ENCODE measurements around the gene RASEF. TPM values are rescaled to one million over a fixed set of nuclear protein-coding genes. Genes with fewer than 3 reads are reported as not detected.

RASEF gene
- polyA plus RNA-seq, 3 donors = 0.11 to 11.5 (median 1.3) TPM

DNA sequence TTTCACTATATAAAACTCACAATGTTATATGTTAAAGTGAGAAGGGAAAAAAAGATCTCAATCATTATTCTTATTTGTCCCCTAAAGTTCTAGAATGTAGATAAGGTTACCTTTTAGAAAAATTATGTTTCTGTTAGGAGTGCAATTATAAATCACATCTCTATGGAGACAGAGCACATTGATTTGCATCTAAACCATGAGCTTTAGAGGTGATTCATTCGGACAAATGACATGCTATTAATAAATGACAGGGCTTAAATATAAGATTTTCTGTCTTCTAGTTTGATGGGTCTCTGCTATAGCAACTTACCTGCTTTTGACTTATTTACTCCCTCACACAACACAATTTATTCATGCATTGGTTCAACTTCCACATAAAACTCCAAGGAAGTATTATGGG lies 39.8 kb downstream of the RASEF start:
- 70 to 82% (median 81%) methylated on average over 1 of the region's 1 CpG for WGBS, 3 donors
- H3K27ac ChIP-seq (ENCODE audit: low read depth, low read length) = no peak overlapping the region

DNA sequence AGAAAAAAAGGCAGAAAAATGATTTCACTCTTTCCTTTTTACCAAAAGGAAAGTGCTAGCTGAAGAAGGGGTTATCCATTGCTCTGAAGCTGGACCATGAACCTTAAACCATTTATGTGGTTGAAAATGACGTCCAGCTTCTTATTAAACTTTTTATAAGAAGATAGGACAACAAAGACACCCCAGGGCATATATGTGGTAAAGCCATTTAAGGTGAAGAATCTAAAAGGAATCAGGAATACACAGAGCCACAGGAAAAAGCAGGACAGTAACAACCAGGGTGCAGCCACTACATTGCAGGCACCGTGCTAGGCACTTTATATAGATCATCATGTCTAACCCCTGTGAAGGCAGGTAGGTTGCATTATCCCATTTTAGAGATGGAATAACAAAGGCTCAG lies 42.1 kb downstream of the RASEF start:
- no peak overlapping the region for H3K27ac ChIP-seq (ENCODE audit: low read depth, low read length)
- WGBS, 3 donors = 85 to 95% (median 89%) methylated on average over 2 of the region's 2 CpGs

DNA sequence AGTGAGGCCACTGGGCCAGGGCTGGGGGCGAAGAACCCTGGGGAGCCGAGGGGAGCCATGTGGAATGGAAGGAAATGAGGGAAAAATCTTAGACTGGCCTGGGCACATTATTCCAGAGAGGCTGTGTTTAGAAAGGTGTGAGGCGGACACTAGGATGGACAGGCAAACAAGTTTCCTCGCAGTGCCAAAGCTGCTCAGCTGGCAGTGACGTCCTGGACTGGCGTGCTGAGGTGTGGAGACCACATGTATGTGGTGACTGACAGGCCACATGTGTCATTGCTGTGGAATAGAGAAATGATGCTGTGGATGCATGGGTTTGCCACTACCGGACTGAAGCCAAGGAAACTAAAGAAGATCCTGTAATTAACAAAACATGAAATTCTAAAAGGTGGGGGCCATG lies 42.6 kb downstream of the RASEF start:
- WGBS, 3 donors = 88 to 95% (median 89%) methylated on average over 7 of the region's 7 CpGs
- no peak overlapping the region for H3K27ac ChIP-seq (ENCODE audit: low read depth, low read length)

DNA sequence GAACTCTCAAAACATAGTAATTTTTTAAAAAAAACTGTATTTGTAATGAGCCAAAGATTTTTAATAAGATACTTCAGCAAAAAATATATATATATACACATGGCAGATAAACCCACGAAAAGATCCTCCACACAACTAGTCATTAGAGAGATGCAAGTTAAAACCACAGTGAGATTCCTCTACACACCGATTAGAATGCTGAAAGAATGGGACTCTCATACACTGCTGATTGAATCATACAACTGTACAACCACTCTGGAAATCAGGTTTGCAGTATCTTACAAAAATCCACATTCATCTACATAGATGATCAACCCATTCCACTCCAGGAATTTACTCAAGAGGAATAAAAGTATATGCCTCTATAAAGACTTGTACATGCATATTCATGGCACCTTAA lies 43.7 kb downstream of the RASEF start:
- WGBS, 3 donors = 84 to 97% (median 88%) methylated on average over 2 of the region's 2 CpGs
- H3K27ac ChIP-seq (ENCODE audit: low read depth, low read length) = no peak overlapping the region

DNA sequence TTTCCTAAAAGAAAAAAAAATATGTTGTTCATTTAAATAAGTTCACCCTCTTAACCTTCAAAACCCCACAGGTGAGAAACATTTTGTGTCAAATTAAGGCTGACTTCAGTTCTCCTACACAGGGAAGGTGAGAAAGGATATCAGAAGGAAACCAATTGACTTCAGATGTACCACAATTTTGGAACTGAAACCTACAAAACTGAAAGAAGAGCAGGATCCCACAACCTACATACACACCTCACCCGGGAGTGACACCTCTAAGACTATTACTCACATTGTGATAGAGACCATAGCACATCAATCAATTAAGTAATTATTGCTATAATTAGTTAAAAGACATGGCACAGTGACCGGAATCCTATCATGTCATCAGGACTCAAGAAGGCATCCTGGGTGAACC lies 47.0 kb downstream of the RASEF start:
- WGBS, 3 donors = 87 to 94% (median 87%) methylated on average over 2 of the region's 2 CpGs
- no peak overlapping the region for H3K27ac ChIP-seq (ENCODE audit: low read depth, low read length)

DNA sequence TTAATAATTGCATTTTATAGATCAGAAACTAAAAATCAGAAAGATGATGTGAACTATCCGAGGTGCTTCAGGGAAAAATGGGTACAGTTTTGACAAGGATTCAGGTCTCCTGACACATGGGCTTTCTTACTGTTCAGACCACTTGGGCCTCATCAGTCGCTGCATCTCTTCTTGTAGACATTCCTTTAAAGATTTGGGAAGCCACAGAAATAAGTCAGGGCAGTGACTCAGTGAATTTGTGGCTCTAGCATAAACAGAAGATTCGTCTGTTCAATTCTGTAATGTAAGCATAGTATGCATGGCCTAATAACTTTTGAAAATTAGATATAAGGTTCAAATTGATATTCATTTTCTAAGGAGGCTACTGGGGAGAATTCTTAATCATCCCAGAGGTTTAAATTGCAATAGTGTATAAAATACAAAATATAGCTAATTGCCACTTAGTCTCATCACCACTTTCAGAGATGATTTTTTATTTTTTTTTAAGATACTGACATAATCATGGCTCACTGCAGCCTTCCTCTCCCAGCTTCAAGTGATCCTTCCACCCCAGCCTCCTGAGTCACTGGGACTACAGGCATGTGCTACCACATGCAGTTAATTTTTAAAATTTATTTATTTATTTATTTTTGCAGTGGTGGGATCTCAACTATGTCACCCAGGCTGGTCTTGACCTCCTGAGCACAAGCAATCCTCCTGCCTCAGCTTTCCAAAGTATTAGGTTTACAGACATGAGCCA lies 48.9 kb downstream of the RASEF start:
- no peak overlapping the region for H3K27ac ChIP-seq (ENCODE audit: low read depth, low read length)
- WGBS, 3 donors = 85 to 93% (median 85%) methylated on average over 3 of the region's 3 CpGs

DNA sequence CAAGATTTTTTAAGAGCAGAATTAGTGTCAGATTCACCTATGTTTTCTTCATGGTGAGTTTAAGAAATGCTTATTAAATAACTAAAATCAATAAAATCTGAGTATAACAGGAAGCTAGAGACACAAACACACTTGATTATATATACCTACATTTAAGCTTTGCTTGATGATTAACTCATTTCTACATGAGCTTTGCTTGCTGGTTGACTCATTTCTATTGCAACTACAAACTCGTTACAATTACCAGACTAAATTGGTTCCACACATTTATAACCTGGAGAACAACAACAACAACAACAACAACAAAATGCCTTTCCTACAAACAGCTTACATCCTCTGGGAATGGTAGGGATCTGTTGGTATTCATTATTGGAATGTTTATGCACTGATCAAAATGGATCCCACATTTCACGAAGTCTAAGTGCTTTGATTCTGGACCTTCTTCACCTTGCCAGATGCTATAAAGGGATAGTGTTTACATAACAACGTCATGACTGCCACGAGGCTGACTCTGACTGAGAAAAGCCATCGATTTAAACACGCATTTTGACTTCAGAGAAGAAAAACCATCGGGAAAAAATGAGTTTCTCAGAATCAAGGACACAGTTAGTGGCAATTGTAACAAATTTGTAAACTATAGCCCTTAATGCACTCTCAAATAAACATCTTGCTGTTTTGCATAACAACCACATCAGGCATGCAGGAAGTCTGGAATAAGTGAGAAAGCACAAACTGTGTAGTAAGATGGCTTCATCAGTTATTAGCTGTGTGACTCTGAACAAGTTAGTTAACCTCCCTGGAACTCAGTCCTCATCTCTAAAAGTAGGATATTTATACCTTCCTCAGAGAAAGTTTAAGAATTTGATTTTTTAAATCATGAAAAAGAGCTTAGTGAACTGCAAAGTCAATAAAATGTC lies 49.8 kb downstream of the RASEF start:
- H3K27ac ChIP-seq (ENCODE audit: low read depth, low read length) = no peak overlapping the region
- WGBS, 3 donors = 45 to 59% (median 56%) methylated on average over 7 of the region's 7 CpGs

DNA sequence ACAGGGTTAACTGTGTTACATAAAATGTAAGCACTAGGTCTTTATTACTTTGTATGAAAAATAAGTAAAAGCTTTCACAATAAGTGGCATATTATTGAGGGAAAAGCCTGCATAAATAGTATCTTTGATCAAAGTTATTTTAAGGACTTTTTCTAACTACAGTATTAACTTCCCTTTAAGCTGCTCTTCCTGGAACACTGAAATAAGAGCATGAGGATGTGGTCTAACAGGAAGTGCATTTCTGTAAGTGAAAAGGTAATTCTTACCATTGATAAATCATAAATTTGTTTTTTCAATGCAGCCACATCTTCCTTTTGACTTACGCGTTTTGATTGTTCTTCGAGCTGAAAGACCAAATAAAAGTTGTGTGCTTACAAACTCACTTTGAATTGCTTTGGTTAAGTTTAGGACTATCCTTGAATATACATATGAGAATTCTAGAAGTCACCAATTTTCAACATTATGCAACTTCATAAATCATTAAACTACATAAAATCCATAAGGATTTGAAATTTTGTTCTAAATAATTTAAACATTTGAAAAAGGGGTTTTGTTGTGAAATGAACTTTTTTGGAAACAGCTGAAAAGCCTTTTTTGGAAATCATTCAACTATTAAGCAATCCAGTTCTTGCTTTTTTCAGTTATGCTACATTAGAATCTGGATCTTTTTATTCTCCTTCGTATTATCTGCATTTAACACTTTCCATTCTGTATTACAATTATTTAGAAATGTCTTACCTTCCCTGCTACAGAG lies 50.6 kb downstream of the RASEF start:
- H3K27ac ChIP-seq (ENCODE audit: low read depth, low read length) = no peak overlapping the region
- WGBS, 3 donors = 11 to 45% (median 19%) methylated on average over 4 of the region's 4 CpGs

DNA sequence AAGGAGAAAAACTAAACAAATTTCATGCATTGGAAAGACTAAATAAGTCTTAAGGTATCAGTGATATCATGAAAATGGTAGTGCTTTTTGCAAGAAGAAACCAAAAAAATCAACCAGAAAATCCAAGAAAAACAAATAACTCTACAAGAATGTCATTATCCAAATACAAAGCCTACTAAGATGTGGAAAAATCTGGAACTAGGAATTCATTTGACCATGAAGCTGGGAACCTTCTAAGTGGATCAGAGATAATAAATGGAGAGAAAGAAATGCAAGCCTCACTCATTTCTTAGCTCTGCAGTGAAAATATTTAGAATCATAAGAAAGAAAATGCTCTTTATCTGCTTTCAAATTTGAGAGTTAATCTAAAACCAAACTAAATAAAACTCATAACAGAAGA lies 51.3 kb downstream of the RASEF start:
- H3K27ac ChIP-seq (ENCODE audit: low read depth, low read length) = no peak overlapping the region

DNA sequence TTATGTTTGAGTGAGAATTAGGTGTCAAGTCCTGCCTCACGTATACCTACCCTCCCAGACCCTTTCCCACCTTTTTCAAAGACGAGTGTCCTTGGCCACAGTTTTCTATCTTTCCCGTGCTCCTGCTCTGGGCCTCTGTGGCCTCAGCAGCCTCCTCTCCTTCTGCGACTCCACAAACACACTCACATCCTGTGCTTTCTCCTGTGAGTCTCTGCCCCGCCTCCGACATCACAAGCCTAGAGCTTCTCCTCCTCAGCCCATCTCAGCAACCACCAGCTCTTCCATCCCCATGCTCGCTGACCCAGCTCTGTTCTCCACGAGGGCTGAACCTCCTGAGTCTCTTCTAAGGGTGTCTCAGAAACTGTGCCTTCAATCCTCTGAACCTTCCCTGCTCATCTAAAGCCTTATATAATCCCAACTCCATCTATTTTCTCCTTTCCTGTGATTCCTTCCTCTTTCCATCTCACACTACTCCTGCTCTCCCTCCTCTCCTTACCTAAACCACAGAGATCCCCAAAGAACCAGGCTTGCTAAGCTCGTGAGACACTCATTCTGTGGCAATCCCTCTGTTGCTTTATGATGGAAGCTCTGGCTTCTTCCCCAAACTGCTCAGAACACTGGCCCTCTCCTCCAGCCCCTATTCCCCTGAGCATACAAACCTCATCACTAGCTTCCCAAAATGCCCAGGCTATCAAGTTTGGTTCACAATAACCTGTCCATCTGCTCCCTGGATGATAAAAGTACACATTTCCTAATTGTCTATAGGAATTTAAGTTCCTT lies 55.2 kb downstream of the RASEF start:
- WGBS, 3 donors = 87 to 93% (median 87%) methylated on average over 9 of the region's 9 CpGs

DNA sequence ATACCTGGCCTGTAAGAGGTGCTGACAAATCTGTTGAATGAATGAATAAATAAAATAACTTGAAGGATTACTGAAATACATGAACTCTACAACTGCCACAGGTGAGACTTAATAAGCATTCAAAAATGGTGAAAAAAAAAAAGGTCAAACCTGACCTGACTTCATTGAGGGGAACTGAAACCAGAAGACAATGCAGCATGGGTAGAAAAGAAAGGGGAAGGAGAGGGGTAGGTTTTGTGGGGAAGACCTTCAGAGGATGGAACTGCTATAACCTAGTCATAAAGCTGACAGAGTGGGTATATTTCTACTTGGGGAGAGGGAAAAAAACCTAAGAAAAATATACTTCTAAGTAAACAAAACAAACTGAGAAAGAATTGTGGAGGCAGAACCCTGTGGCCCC lies 56.6 kb downstream of the RASEF start:
- no peak overlapping the region for H3K27ac ChIP-seq (ENCODE audit: low read depth, low read length)

More for the DNA sequence above, 55.2 kb downstream of the RASEF start:
- H3K27ac ChIP-seq (ENCODE audit: low read depth, low read length) = no peak overlapping the region

DNA sequence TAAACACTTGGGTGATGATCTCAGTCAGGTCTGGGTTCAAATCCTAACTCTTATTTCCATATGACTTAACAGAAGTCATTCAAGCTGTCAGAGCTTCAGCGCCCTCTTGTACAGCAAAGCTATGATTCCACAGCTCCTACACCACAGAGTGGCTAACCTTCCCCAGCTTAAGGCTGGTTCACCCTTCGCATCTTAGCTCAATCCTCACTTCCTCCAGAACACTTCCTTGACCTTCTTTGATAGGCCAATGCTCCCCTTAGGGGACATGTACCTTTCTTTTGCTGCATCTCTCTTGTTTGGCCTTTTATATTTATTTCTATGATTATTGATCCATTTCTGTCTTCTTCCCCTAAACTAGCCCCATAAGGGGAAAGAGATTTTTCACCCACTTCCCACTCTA lies 57.0 kb downstream of the RASEF start:
- H3K27ac ChIP-seq (ENCODE audit: low read depth, low read length) = no peak overlapping the region
- WGBS, 3 donors = 91 to 98% (median 93%) methylated on average over 2 of the region's 2 CpGs

DNA sequence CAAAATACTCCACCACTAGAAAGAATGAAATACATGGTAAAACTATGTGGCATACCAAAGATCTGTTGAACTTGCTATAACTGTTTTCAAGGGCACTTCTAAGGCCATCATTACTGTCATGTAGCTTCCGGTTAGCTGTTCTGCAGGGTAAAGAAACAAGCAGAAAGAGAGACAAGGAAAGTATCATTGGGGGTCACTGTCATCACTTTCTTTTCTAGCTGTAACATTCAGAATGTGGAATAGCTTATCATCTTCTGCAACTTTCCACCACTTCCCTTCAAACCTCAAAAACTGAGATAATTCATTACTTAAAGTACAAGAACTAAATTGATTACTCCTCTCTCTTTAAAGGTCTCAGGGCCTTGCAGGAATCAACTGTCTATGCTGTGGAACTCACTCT lies 57.6 kb downstream of the RASEF start:
- no peak overlapping the region for H3K27ac ChIP-seq (ENCODE audit: low read depth, low read length)
- 79 to 100% (median 87%) methylated on average over 1 of the region's 1 CpG for WGBS, 3 donors

DNA sequence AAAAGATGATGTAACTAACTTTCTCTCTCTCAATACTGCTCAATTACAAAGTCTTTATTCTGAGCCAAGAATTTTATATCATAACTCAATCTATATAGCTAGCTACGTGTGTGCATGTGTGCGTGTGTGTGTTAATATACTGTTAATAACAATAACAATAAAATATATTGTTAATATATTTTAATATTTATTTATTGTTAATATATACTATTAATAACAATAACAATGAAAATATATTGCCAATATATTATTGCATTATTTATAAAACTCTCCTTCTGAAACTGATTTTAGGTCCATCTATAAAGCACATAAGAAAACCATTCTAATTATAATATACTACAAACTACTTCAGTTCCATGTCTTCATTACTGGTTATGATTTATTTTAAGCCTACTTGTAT lies 60.6 kb downstream of the RASEF start:
- WGBS, 3 donors = 93 to 99% (median 97%) methylated on average over 2 of the region's 2 CpGs
- no peak overlapping the region for H3K27ac ChIP-seq (ENCODE audit: low read depth, low read length)

DNA sequence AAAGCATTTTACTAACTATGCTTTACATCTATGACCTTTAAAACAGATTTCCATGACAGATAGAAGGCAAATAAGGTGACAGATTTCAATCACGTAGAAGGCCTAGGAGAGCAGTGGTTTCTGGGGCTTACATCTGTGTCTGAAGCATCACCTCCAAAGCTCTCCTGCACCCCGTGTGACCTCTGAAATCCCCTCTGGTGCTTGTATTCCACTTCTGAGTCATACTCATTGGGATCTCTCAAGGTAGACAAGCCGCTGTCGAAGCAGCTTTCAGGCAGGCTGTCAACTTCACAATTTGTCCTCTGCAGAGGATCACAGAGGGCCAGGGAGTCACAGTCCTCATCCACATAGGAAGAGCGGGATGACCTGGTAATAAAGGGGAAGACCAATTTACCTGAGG lies 62.2 kb downstream of the RASEF start:
- WGBS, 3 donors = 91 to 96% (median 92%) methylated on average over 5 of the region's 5 CpGs
- H3K27ac ChIP-seq (ENCODE audit: low read depth, low read length) = no peak overlapping the region

DNA sequence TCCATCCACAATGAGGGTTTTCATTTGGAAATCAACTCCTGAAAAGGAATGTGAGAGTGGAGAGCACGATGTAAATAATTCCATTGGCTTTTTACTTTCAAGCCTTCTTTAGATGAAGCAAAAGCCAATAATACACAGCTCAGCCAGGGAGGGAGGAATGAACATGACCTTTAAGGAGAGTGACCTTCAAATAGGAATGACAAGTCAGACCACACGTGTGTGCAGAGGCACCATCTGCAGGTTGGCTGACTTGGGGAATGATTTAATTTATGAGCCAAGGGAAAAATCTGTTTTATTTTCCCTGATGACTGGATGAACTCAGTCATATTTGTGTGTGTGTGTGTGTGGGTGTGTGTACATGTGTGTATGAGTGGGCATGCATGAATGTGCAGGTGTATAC lies 64.5 kb downstream of the RASEF start:
- H3K27ac ChIP-seq (ENCODE audit: low read depth, low read length) = no peak overlapping the region
- 33 to 41% (median 37%) methylated on average over 2 of the region's 2 CpGs for WGBS, 3 donors

DNA sequence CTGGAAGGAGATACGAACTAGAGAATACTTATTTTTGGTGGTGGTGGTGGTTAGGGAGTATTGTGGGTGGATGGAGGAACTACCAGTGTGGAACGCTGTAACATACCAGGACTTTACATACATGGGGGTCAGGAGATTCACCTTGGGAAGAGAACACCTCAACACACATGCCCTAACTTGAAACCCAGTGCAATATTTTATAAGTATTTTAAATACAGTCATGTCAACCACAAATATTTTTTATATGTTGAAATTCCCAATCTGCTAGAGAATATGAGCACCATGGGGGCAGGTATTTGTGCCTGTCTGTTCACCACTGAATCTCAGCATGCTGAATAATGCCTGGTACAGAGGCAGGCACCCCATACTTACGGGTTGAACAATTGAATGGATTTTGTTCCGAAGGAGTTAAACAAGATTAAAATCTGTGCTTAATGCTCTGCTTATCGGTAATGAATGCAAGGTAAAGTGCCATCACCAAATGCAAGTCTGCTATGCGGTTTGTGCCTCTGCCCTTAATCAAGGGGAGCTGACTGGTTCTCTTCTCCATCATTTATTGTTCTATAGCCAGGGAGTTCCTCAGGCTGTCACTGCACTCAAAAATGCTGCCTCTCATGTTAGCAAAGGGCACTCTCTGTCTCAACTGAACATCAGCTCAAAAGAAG lies 65.3 kb downstream of the RASEF start:
- WGBS, 3 donors = 91 to 97% (median 97%) methylated on average over 6 of the region's 6 CpGs
- H3K27ac ChIP-seq (ENCODE audit: low read depth, low read length) = no peak overlapping the region

DNA sequence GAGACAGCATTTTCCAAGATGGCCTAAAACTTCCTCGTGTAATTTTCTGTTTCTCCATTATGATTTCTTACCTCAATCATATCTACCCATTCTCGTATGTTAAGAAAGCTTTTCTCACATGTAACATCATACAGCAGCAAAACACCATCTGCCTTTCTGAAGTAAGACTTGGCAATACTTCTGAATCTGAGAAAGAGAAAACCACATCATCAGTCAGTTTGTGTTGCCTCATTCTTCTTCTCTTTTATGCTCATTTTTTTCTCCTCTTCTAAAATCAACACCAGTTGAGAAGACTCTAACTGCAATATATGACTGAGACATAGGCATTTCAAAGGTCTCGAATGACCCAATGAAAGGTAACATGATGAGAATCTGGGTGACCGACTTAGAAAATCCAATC lies 66.0 kb downstream of the RASEF start:
- H3K27ac ChIP-seq (ENCODE audit: low read depth, low read length) = no peak overlapping the region
- 87 to 97% (median 89%) methylated on average over 4 of the region's 4 CpGs for WGBS, 3 donors

All from adipose tissue (tissue), 3 donors.